ENCODE results near the gene DMAP1. TPM values are rescaled to one million over a fixed set of nuclear protein-coding genes. Genes with fewer than 3 reads are reported as not detected.

DMAP1 gene
- total RNA-seq, 1 experiment from 2014 or later, result 27.8 TPM

DNA sequence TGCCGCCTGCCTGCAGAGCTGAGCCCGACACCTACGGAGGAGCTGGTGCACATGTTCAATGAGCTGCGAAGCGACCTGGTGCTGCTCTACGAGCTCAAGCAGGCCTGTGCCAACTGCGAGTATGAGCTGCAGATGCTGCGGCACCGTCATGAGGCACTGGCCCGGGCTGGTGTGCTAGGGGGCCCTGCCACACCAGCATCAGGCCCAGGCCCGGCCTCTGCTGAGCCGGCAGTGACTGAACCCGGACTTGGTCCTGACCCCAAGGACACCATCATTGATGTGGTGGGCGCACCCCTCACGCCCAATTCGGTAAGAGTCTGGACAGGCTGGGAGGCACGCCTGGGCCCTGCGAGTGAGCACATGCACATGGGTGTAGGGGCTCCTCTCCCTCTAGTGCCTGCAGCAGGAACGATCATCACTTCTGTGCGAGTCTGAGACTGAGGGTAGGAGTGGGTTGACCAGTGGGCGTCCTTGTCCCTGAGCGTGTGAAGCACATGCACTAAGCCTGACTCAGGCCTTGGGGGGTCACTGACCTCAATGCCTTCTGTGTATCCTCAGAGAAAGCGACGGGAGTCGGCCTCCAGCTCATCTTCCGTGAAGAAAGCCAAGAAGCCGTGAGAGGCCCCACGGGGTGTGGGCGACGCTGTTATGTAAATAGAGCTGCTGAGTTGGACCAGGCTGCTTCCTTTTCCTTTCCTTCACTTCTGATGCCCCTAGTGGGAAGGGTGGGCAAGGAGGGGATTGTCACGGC lies 6.9 kb downstream of the DMAP1 start (continued):
- TF ChIP-seq, protein P1, sequence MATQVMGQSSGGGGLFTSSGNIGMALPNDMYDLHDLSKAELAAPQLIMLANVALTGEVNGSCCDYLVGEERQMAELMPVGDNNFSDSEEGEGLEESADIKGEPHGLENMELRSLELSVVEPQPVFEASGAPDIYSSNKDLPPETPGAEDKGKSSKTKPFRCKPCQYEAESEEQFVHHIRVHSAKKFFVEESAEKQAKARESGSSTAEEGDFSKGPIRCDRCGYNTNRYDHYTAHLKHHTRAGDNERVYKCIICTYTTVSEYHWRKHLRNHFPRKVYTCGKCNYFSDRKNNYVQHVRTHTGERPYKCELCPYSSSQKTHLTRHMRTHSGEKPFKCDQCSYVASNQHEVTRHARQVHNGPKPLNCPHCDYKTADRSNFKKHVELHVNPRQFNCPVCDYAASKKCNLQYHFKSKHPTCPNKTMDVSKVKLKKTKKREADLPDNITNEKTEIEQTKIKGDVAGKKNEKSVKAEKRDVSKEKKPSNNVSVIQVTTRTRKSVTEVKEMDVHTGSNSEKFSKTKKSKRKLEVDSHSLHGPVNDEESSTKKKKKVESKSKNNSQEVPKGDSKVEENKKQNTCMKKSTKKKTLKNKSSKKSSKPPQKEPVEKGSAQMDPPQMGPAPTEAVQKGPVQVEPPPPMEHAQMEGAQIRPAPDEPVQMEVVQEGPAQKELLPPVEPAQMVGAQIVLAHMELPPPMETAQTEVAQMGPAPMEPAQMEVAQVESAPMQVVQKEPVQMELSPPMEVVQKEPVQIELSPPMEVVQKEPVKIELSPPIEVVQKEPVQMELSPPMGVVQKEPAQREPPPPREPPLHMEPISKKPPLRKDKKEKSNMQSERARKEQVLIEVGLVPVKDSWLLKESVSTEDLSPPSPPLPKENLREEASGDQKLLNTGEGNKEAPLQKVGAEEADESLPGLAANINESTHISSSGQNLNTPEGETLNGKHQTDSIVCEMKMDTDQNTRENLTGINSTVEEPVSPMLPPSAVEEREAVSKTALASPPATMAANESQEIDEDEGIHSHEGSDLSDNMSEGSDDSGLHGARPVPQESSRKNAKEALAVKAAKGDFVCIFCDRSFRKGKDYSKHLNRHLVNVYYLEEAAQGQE (IDR thresholded peaks at IDR 0.05; ENCODE audit: low read depth), result no peak
- no peak for TF ChIP-seq POLR2A (IDR thresholded peaks at IDR 0.05; ENCODE audit: borderline replicate concordance, extremely low read depth, insufficient read depth, insufficient read length)
- no peak for TF ChIP-seq FOSL1 (IDR thresholded peaks at IDR 0.05; ENCODE audit: low read depth)
- TF ChIP-seq CBX3 (IDR thresholded peaks at IDR 0.05; ENCODE audit: low read depth), result no peak
- TF ChIP-seq EZH2 (IDR thresholded peaks at IDR 0.05), result no peak
- TF ChIP-seq, protein P2, sequence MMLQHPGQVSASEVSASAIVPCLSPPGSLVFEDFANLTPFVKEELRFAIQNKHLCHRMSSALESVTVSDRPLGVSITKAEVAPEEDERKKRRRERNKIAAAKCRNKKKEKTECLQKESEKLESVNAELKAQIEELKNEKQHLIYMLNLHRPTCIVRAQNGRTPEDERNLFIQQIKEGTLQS (IDR thresholded peaks at IDR 0.05), result no peak
- no peak for TF ChIP-seq SRF (IDR thresholded peaks at IDR 0.05; ENCODE audit: low read depth)
- no peak for TF ChIP-seq EZH2phosphoT487 (IDR thresholded peaks at IDR 0.05; ENCODE audit: borderline replicate concordance)
- no peak for TF ChIP-seq ZFX (IDR thresholded peaks at IDR 0.05)
- TF ChIP-seq POLR2AphosphoS5 (IDR thresholded peaks at IDR 0.05; ENCODE audit: low read depth, low read length), result no peak
- TF ChIP-seq YY1 (IDR thresholded peaks at IDR 0.05; ENCODE audit: extremely low read depth, insufficient replicate concordance, low read depth, low read length), result no peak
- no peak for TF ChIP-seq TCF7L2 (IDR thresholded peaks at IDR 0.05; ENCODE audit: borderline replicate concordance, extremely low read depth, insufficient read depth, insufficient read length)
- no peak for TF ChIP-seq JUND (IDR thresholded peaks at IDR 0.05)
- no peak for TF ChIP-seq ZNF274 (IDR thresholded peaks at IDR 0.05; ENCODE audit: low read depth, low read length)
- TF ChIP-seq RAD21 (IDR thresholded peaks at IDR 0.05; ENCODE audit: low read depth), result no peak

All from HCT116 (cell line).